Activated CD8-positive, alpha-beta memory T cell treated with anti-CD3 and anti-CD28 coated beads for 1 hour (primary cell): Measurements from ENCODE around the gene TMEM39B.
"Not testable (repeated sequence)": the region's sequence is repeated elsewhere in the genome, so short reads cannot be mapped to it uniquely, and the experiment has no call there.

Experiments used
- DNase-seq, 2 donors: peaks; one replicate each; pipeline ENCODE4 v3.0.0-alpha.2; 2020; ENCODE audit warnings: low read depth in 1 of 2; ENCODE audit errors: extremely low read depth in 1 of 2

Gene TMEM39B

GRCh38 chr1:32072622-32073298, at the start of gene TMEM39B:
TMEM39B (plus strand) TSS chr1:32072939; CDS start chr1:32073048, 109 bp downstream.
- DNase-seq, result peak; percentile 71 to 87

GRCh38 chr1:32023351-32023750, 49.4 kb upstream of the TMEM39B start:
- no peak for DNase-seq

GRCh38 chr1:32025515-32025914, 47.2 kb upstream of the TMEM39B start:
- DNase-seq, result no peak

- DNase-seq, result no peak
These were observed 44.0 kb upstream of the TMEM39B start for GRCh38 chr1:32028746-32029145.

GRCh38 chr1:32031578-32032274, 41.0 kb upstream of the TMEM39B start:
- DNase-seq, result no peak

GRCh38 chr1:32032275-32032615, 40.5 kb upstream of the TMEM39B start:
- no peak for DNase-seq

- DNase-seq, result no peak
These were observed 37.6 kb upstream of the TMEM39B start for GRCh38 chr1:32035119-32035518.

GRCh38 chr1:32040711-32041110, 32.0 kb upstream of the TMEM39B start:
- DNase-seq, result no peak

GRCh38 chr1:32042330-32042729, 30.4 kb upstream of the TMEM39B start:
- no peak for DNase-seq

- no peak for DNase-seq
These were observed 28.5 kb upstream of the TMEM39B start for GRCh38 chr1:32044234-32044633.

GRCh38 chr1:32045772-32046171, 27.0 kb upstream of the TMEM39B start:
- DNase-seq, result no peak

- DNase-seq, result no peak
These were observed 25.0 kb upstream of the TMEM39B start for GRCh38 chr1:32047701-32048100.

GRCh38 chr1:32048440-32048839, 24.3 kb upstream of the TMEM39B start:
- DNase-seq, result no peak

- no peak for DNase-seq
These were observed 21.0 kb upstream of the TMEM39B start for GRCh38 chr1:32051706-32052105.

- DNase-seq, result no peak
These were observed 19.9 kb upstream of the TMEM39B start for GRCh38 chr1:32052887-32053286.

GRCh38 chr1:32055416-32055815, 17.3 kb upstream of the TMEM39B start:
- no peak for DNase-seq

- DNase-seq, result no peak
These were observed 16.1 kb upstream of the TMEM39B start for GRCh38 chr1:32056598-32056997.

- DNase-seq, result no peak
These were observed 11.8 kb upstream of the TMEM39B start for GRCh38 chr1:32060914-32061313.

GRCh38 chr1:32062867-32063230, 9.9 kb upstream of the TMEM39B start:
- DNase-seq, result no peak

GRCh38 chr1:32063261-32063681, 9.5 kb upstream of the TMEM39B start:
- no peak for DNase-seq

GRCh38 chr1:32065613-32066488, 6.9 kb upstream of the TMEM39B start:
- not testable (repeated sequence) for DNase-seq

GRCh38 chr1:32066489-32066873, 6.3 kb upstream of the TMEM39B start:
- DNase-seq, result no peak
